ENCODE data around the gene MYO1B. TPM values are rescaled to one million over a fixed set of nuclear protein-coding genes. Genes with fewer than 3 reads are reported as not detected.
A peak's percentile ranks its signal among the peaks of the same experiment; 100 is the strongest.

The MYO1B gene
- total and polyA plus RNA-seq, 8 donors, result 136 to 305 (median 197) TPM

- Histone ChIP-seq H3K27ac (no peak overlapping the region), H3K9me3 (no peaks in the 10 kb centered on the region), H3K4me1 (peaks cover 7 to 21% of the 10 kb centered on the region in 2 donors), H3K4me3 (no peak overlapping the region), H3K27me3 (no peaks in the 10 kb centered on the region), H3K36me3 (no peaks in the 10 kb centered on the region)
- intact Hi-C loops (cut with DNase I), result no loop called here
- TF ChIP-seq, protein P1, sequence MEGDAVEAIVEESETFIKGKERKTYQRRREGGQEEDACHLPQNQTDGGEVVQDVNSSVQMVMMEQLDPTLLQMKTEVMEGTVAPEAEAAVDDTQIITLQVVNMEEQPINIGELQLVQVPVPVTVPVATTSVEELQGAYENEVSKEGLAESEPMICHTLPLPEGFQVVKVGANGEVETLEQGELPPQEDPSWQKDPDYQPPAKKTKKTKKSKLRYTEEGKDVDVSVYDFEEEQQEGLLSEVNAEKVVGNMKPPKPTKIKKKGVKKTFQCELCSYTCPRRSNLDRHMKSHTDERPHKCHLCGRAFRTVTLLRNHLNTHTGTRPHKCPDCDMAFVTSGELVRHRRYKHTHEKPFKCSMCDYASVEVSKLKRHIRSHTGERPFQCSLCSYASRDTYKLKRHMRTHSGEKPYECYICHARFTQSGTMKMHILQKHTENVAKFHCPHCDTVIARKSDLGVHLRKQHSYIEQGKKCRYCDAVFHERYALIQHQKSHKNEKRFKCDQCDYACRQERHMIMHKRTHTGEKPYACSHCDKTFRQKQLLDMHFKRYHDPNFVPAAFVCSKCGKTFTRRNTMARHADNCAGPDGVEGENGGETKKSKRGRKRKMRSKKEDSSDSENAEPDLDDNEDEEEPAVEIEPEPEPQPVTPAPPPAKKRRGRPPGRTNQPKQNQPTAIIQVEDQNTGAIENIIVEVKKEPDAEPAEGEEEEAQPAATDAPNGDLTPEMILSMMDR (IDR thresholded peaks at IDR 0.05), result no peak
- no peak for DNase-seq
- peak; percentile 45 for ATAC-seq
Observed at GRCh38 chr2:191302459-191303139, 57.4 kb downstream of the MYO1B start.

GRCh38 chr2:191303140-191304005 lies 58.2 kb downstream of the MYO1B start:
- TF ChIP-seq, protein P1 (IDR thresholded peaks at IDR 0.05), result no peak
- no peak overlapping the region for H3K4me3 ChIP-seq
- peak; percentile 31 for ATAC-seq
- intact Hi-C loops (cut with DNase I), result no loop called here
- H3K4me1 ChIP-seq, result peaks cover 4 to 21% of the 10 kb centered on the region in 2 donors
- no peaks in the 10 kb centered on the region for H3K27me3 ChIP-seq
- H3K36me3 ChIP-seq, result no peaks in the 10 kb centered on the region
- no peaks in the 10 kb centered on the region for H3K9me3 ChIP-seq
- peak overlapping the region in 1 of 2 donors; percentile 26 for H3K27ac ChIP-seq
- DNase-seq, result no peak

- H3K36me3 ChIP-seq, result no peaks in the 10 kb centered on the region
- H3K27ac ChIP-seq, result peak overlapping the region; percentile 0 to 61
- H3K27me3 ChIP-seq, result no peaks in the 10 kb centered on the region
- peaks cover 4 to 21% of the 10 kb centered on the region in 2 donors for H3K4me1 ChIP-seq
- TF ChIP-seq, protein P1 (IDR thresholded peaks at IDR 0.05), result no peak
- no peaks in the 10 kb centered on the region for H3K9me3 ChIP-seq
- ATAC-seq (peak; percentile 15), DNase-seq (peak in 2 of 4 donors; percentile 74 to 86)
- intact Hi-C loops (cut with DNase I), result no loop called here
- no peak overlapping the region for H3K4me3 ChIP-seq
Observed at GRCh38 chr2:191304939-191305875, 60.0 kb downstream of the MYO1B start.

GRCh38 chr2:191308026-191308425 lies 62.8 kb downstream of the MYO1B start:
- H3K27ac ChIP-seq, result no peak overlapping the region
- ATAC-seq (no peak), DNase-seq (no peak)
- no peaks in the 10 kb centered on the region for H3K36me3 ChIP-seq
- TF ChIP-seq, protein P1 (IDR thresholded peaks at IDR 0.05), result no peak
- intact Hi-C loops (cut with DNase I), result no loop called here
- H3K4me3 ChIP-seq, result no peak overlapping the region
- no peaks in the 10 kb centered on the region for H3K27me3 ChIP-seq
- H3K9me3 ChIP-seq, result no peaks in the 10 kb centered on the region
- peaks cover 6 to 19% of the 10 kb centered on the region in 2 donors for H3K4me1 ChIP-seq

Measured in left lung (tissue), 10 donors.